K562 (cell line): ENCODE data around the gene PHKG2. TPM values are rescaled to one million over a fixed set of nuclear protein-coding genes. Genes with fewer than 3 reads are reported as not detected.

Experiments
- BCL6 ChIP-seq: fragments of 250-450 bp; sonication (Bioruptor Pico); IDR thresholded peaks from 2 replicates; pipeline ENCODE4 v1.4.0; 2020
- BRD9 ChIP-seq: fragments of 450-650 bp; IDR thresholded peaks from 2 replicates; pipeline ENCODE4 v1.6.1; 2018; ENCODE audit warnings: low read depth; ENCODE audit not compliant: partially characterized antibody
- ELF1 ChIP-seq: fragments of 200-800 bp; sonication (Bioruptor generic); IDR thresholded peaks from 2 replicates; pipeline ENCODE4 v1.6.1; 2016; ENCODE audit warnings: missing genetic modification characterization, missing compliant biosample characterization
- GABPA ChIP-seq: fragments of 200-800 bp; sonication (Bioruptor generic); conservative IDR thresholded peaks from 2 replicates; pipeline ENCODE4 v1.6.1; 2016; ENCODE audit warnings: low read depth, missing genetic modification characterization, missing compliant biosample characterization
- HDAC3 ChIP-seq: fragments of 450-650 bp; IDR thresholded peaks from 2 replicates; pipeline ENCODE4 v1.6.1; 2018; ENCODE audit warnings: borderline replicate concordance, mild to moderate bottlenecking, moderate library complexity; ENCODE audit not compliant: partially characterized antibody
- HEY1 ChIP-seq: fragments of 250-450 bp; sonication (Bioruptor Pico); IDR thresholded peaks from 2 replicates; pipeline ENCODE4 v1.5.0; 2020; ENCODE audit warnings: mild to moderate bottlenecking, moderate library complexity, borderline replicate concordance
- HNRNPK ChIP-seq: fragments of 200-400 bp; formaldehyde crosslinking; IDR thresholded peaks from one replicate; pipeline ENCODE4 v1.6.1; 2018; ENCODE audit warnings: mild to moderate bottlenecking, low read depth, low read length; ENCODE audit not compliant: poor library complexity, severe bottlenecking
- IFI16 ChIP-seq: fragments of 250-450 bp; sonication (Bioruptor Pico); IDR thresholded peaks from 2 replicates; pipeline ENCODE4 v2.1.2; 2022; ENCODE audit warnings: mild to moderate bottlenecking, inconsistent platforms
- LEF1 ChIP-seq: fragments of 450-650 bp; IDR thresholded peaks from 2 replicates; pipeline ENCODE4 v1.6.1; 2016; ENCODE audit warnings: mild to moderate bottlenecking
- NBN ChIP-seq: fragments of 450-650 bp; IDR thresholded peaks from 2 replicates; pipeline ENCODE4 v1.6.1; 2016; ENCODE audit warnings: low read depth, mild to moderate bottlenecking
- RFX7 ChIP-seq: fragments of 250-450 bp; sonication (Bioruptor Pico); IDR thresholded peaks from 2 replicates; pipeline ENCODE4 v1.5.1; 2021; ENCODE audit warnings: mild to moderate bottlenecking
- SIN3A ChIP-seq, 2 experiments: fragments of 150-350 bp in 1 of 2; IDR thresholded peaks; 2 replicates each; pipeline ENCODE4 v1.6.1; 2011 to 2016; ENCODE audit warnings: borderline replicate concordance in 2 of 2, low read depth in 2 of 2, low read length in 2 of 2, mild to moderate bottlenecking in 2 of 2, moderate library complexity in 2 of 2; ENCODE audit not compliant: control insufficient read depth in 1 of 2
- TFAM ChIP-seq: fragments of 250-450 bp; sonication (Bioruptor Pico); conservative IDR thresholded peaks from 2 replicates; pipeline ENCODE4 v1.5.0; 2021; ENCODE audit warnings: mild to moderate bottlenecking, moderate library complexity
- ZSCAN32 ChIP-seq: fragments of 450-650 bp; formaldehyde crosslinking; IDR thresholded peaks from 2 replicates; pipeline ENCODE4 v1.4.0; 2020; ENCODE audit warnings: mild to moderate bottlenecking, moderate library complexity
- polyA plus RNA-seq, 8 experiments: library from polyadenylated mRNA; depleted of rRNA in 4 of 8; stranded (reverse) in 5 of 8; unstranded in 3 of 8; fragments of >200 nt; fragmentation: Nextera tagmentation in 2 of 8; fragmentation: Illumina TruSeq in 1 of 8; extraction: Ambion mirVana in 2 of 8; extraction: Trizol in 1 of 8; gene quantifications; 2 replicates each; pipeline versions ENCODE4 v1.2.1 to v1.2.3, GENCODE V29; 2011 to 2014; ENCODE audit warnings: inconsistent platforms in 1 of 8, missing spikeins in 1 of 8
- total RNA-seq, 7 experiments: library from RNA; depleted of rRNA in 6 of 7; stranded (reverse); fragments of >200 nt in 6 of 7; fragmentation: Illumina TruSeq in 2 of 7; extraction: Trizol in 2 of 7; gene quantifications; 2 replicates each; pipeline versions ENCODE4 v1.2.1 to v1.2.3, GENCODE V29; 2011 to 2021; ENCODE audit warnings: low replicate concordance in 1 of 7
- TF ChIP-seq, protein P1 (sequence below), 2 experiments: IDR thresholded peaks; 2 replicates each; pipeline ENCODE4 v1.6.1; 2012; ENCODE audit warnings: improper control_type of control experiment in 2 of 2, low read depth in 2 of 2, low read length in 2 of 2, borderline replicate concordance in 1 of 2
- TF ChIP-seq, protein P2 (sequence below): fragments of 250-450 bp; sonication (Bioruptor Pico); IDR thresholded peaks from 2 replicates; pipeline ENCODE4 v1.8.0; 2021; ENCODE audit warnings: moderate library complexity, mild to moderate bottlenecking, inconsistent platforms
- TF ChIP-seq, protein P3 (sequence below): sonication (generic); formaldehyde crosslinking; IDR thresholded peaks from 2 replicates; pipeline ENCODE4 v1.8.0; 2023; ENCODE audit warnings: mild to moderate bottlenecking, missing genetic modification reagents
- TF ChIP-seq, protein P4 (sequence below), 2 experiments: IDR thresholded peaks in 1 of 2; conservative IDR thresholded peaks in 1 of 2; 2 replicates each; pipeline ENCODE4 v1.6.1; 2016; ENCODE audit warnings: low read depth in 2 of 2, mild to moderate bottlenecking in 1 of 2, missing compliant biosample characterization in 1 of 2, missing genetic modification characterization in 1 of 2, moderate library complexity in 1 of 2

Gene PHKG2
- total and polyA plus RNA-seq, 9 of the 15 experiments (the other 6 are each of a cell fraction or from before 2014, with no cell fraction given), result 5.8 to 54.2 (median 30.7) TPM

DNA sequence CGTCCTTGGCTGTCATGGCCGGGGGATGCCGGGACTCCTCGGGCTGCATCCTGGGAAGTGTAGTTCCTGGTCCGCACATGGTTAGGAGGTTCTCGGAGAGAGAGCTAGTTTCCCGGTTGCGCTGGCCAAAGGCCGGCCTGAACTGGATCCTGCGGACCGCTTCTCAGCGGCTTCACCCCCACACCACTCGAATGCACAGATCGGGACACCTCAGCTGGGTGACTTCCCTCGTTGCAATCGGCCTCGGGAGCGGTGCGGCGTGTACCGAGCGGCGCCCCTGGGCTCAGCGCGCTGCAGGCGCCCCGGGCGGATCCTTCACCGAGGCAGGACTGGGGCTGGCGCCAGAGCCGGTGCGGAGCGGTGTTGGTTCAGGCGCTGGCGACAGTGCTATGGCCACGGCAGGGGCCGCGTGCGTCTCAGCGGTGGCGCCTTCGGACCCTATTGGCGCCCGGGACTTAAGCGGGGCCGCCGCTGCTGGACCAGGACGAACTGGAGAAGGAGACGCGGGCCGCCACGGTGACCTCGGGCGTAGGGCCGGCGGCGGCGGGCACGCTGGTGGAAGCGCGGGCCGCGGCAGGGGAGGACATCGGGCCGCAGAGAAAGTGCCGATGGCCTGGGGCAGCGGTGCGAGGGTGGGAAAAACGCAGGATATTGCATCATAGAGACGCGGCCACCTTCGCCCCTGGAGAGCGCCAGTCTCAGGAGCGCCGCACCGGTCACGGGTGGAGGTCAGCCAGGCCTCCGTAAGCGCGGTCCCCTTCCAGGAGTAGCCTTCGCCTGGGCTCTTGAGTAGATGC, 27.4 kb downstream of the PHKG2 start (continued):
- TF ChIP-seq BRD9, result no peak
- TF ChIP-seq SIN3A (IDR thresholded peaks at IDR 0.05; ENCODE audit: borderline replicate concordance in 2 of 2, control insufficient read depth in 1 of 2, low read depth in 2 of 2, low read length in 2 of 2), result peak; percentile 72 to 74; a peak in 3 of 4 replicates
- TF ChIP-seq NBN, result no peak
- TF ChIP-seq GABPA (tag), result peak; percentile 85
- no peak for TF ChIP-seq RFX7 (CRISPR knock-in tag)
- no peak for TF ChIP-seq HDAC3
- TF ChIP-seq, protein P1, sequence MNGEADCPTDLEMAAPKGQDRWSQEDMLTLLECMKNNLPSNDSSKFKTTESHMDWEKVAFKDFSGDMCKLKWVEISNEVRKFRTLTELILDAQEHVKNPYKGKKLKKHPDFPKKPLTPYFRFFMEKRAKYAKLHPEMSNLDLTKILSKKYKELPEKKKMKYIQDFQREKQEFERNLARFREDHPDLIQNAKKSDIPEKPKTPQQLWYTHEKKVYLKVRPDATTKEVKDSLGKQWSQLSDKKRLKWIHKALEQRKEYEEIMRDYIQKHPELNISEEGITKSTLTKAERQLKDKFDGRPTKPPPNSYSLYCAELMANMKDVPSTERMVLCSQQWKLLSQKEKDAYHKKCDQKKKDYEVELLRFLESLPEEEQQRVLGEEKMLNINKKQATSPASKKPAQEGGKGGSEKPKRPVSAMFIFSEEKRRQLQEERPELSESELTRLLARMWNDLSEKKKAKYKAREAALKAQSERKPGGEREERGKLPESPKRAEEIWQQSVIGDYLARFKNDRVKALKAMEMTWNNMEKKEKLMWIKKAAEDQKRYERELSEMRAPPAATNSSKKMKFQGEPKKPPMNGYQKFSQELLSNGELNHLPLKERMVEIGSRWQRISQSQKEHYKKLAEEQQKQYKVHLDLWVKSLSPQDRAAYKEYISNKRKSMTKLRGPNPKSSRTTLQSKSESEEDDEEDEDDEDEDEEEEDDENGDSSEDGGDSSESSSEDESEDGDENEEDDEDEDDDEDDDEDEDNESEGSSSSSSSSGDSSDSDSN (IDR thresholded peaks at IDR 0.05; ENCODE audit: borderline replicate concordance in 1 of 2, low read depth in 2 of 2, low read length in 2 of 2), result peak; percentile 49 to 88; a peak in 1 of 4 replicates
- peak; percentile 68 for TF ChIP-seq LEF1
- TF ChIP-seq TFAM (CRISPR knock-in tag), result no peak
- no peak for TF ChIP-seq IFI16 (CRISPR knock-in tag)
- TF ChIP-seq HNRNPK, result no peak
- no peak for TF ChIP-seq ELF1 (tag)
- 0 out of 2 replicates have a peak, but pooled peaks have one; percentile 2 for TF ChIP-seq ZSCAN32 (CRISPR knock-in tag)
- TF ChIP-seq, protein P2, sequence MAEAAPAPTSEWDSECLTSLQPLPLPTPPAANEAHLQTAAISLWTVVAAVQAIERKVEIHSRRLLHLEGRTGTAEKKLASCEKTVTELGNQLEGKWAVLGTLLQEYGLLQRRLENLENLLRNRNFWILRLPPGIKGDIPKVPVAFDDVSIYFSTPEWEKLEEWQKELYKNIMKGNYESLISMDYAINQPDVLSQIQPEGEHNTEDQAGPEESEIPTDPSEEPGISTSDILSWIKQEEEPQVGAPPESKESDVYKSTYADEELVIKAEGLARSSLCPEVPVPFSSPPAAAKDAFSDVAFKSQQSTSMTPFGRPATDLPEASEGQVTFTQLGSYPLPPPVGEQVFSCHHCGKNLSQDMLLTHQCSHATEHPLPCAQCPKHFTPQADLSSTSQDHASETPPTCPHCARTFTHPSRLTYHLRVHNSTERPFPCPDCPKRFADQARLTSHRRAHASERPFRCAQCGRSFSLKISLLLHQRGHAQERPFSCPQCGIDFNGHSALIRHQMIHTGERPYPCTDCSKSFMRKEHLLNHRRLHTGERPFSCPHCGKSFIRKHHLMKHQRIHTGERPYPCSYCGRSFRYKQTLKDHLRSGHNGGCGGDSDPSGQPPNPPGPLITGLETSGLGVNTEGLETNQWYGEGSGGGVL (CRISPR knock-in tag), result no peak
- no peak for TF ChIP-seq HEY1 (CRISPR knock-in tag)
- TF ChIP-seq, protein P3, sequence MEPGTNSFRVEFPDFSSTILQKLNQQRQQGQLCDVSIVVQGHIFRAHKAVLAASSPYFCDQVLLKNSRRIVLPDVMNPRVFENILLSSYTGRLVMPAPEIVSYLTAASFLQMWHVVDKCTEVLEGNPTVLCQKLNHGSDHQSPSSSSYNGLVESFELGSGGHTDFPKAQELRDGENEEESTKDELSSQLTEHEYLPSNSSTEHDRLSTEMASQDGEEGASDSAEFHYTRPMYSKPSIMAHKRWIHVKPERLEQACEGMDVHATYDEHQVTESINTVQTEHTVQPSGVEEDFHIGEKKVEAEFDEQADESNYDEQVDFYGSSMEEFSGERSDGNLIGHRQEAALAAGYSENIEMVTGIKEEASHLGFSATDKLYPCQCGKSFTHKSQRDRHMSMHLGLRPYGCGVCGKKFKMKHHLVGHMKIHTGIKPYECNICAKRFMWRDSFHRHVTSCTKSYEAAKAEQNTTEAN (CRISPR knock-in tag), result no peak
- 0 out of 2 replicates have a peak, but pooled peaks have one; percentile 7 for TF ChIP-seq BCL6 (CRISPR knock-in tag)
- TF ChIP-seq, protein P4, sequence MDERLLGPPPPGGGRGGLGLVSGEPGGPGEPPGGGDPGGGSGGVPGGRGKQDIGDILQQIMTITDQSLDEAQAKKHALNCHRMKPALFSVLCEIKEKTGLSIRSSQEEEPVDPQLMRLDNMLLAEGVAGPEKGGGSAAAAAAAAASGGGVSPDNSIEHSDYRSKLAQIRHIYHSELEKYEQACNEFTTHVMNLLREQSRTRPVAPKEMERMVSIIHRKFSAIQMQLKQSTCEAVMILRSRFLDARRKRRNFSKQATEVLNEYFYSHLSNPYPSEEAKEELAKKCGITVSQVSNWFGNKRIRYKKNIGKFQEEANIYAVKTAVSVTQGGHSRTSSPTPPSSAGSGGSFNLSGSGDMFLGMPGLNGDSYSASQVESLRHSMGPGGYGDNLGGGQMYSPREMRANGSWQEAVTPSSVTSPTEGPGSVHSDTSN (CRISPR knock-in tag; IDR thresholded peaks at IDR 0.05; ENCODE audit: low read depth), result no peak
- TF ChIP-seq, protein P4 (tag; conservative IDR thresholded peaks at IDR 0.05; ENCODE audit: low read depth), result no peak
